Brain microvascular endothelial cell (primary cell): ENCODE data around the gene ZNF264.
"Not testable (repeated sequence)": the region's sequence is repeated elsewhere in the genome, so short reads cannot be mapped to it uniquely, and the experiment has no call there.

Experiments
- DNase-seq: peaks from one replicate; pipeline ENCODE4 v3.0.0-alpha.2; 2020
- H3K27ac ChIP-seq: fragments of 250-450 bp; sonication (Bioruptor Pico); 2 replicates; pipeline ENCODE4 v1.5.1; 2020; ENCODE audit warnings: mild to moderate bottlenecking, moderate library complexity
- H3K27me3 ChIP-seq: fragments of 250-450 bp; sonication (Bioruptor Pico); replicated peaks from 2 replicates; pipeline ENCODE4 v1.5.1; 2020; ENCODE audit warnings: mild to moderate bottlenecking
- H3K36me3 ChIP-seq: fragments of 250-450 bp; sonication (Bioruptor Pico); replicated peaks from 2 replicates; pipeline ENCODE4 v1.5.1; 2020; ENCODE audit warnings: mild to moderate bottlenecking
- H3K4me3 ChIP-seq: 2 replicates; pipeline ENCODE4 v1.5.1; 2011; ENCODE audit warnings: low read depth, mild to moderate bottlenecking, control low read depth, low read length, moderate library complexity
- in situ Hi-C: cut with HindIII; loops from 2 replicates; pipeline ENCODE4 v1.10.0; 2017; ENCODE audit warnings: low sequenced_read_pairs, low pct_ligation_motif_present
- TF ChIP-seq, protein P1 (sequence below): IDR thresholded peaks from 2 replicates; pipeline ENCODE4 v1.5.1; 2011; ENCODE audit warnings: low read depth, mild to moderate bottlenecking, moderate library complexity, low read length, control low read depth, inconsistent platforms; ENCODE audit errors: missing control alignments

Gene ZNF264

DNA sequence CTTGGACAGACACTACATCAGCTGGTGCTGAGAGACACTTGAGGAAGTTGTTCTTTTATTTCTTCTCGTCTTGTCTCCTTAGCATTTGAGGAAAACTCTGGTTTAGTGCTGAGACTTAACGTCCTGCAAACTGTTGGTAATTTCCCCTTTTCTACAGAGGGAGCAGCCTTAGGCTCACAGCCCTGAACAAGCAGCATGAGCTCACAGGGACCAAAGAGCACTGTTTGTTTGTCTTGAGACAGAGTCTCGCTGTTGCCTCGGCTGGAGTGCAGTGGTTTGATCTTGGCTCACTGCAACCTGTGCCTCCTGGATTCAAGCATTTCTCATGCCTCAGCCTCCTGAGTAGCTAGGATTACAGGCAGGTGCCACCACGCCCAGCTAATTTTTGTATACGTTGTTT is 54.7 kb downstream of the ZNF264 start:
- Histone ChIP-seq H3K27ac (no peak overlapping the region), H3K27me3 (no peaks in the 10 kb centered on the region), H3K36me3 (peaks cover 43% of the 10 kb centered on the region), H3K4me3 (no peak overlapping the region)
- TF ChIP-seq, protein P1, sequence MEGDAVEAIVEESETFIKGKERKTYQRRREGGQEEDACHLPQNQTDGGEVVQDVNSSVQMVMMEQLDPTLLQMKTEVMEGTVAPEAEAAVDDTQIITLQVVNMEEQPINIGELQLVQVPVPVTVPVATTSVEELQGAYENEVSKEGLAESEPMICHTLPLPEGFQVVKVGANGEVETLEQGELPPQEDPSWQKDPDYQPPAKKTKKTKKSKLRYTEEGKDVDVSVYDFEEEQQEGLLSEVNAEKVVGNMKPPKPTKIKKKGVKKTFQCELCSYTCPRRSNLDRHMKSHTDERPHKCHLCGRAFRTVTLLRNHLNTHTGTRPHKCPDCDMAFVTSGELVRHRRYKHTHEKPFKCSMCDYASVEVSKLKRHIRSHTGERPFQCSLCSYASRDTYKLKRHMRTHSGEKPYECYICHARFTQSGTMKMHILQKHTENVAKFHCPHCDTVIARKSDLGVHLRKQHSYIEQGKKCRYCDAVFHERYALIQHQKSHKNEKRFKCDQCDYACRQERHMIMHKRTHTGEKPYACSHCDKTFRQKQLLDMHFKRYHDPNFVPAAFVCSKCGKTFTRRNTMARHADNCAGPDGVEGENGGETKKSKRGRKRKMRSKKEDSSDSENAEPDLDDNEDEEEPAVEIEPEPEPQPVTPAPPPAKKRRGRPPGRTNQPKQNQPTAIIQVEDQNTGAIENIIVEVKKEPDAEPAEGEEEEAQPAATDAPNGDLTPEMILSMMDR = no peak
- no peak for DNase-seq
- in situ Hi-C loops = no loop called here

GRCh38 chr19:57248646-57249045 is 57.3 kb downstream of the ZNF264 start:
- TF ChIP-seq, protein P1 = no peak
- peaks cover 63% of the 10 kb centered on the region for H3K36me3 ChIP-seq
- in situ Hi-C loops = no loop called here
- no peak overlapping the region for H3K27ac ChIP-seq
- no peak overlapping the region for H3K4me3 ChIP-seq
- no peaks in the 10 kb centered on the region for H3K27me3 ChIP-seq
- no peak for DNase-seq

DNA sequence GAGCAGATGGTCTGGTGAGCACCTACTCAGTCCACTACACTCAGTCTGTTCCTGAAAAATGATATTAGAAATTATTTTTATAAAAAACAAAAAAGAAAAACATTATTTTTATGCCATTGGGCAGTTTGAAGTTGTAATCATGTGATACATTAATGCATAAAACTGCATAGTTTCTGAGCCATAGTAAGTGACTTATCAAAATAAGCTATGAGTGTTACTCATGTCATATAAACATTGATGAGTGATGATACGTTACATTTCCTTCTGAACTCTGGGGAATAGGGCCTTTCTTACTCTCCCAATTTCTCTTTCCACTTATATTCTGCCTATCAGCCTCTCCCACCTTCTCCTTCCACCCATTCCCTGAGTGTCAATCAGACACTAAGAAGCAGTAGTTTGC is 58.0 kb downstream of the ZNF264 start:
- Histone ChIP-seq H3K27me3 (no peaks in the 10 kb centered on the region), H3K4me3 (no peak overlapping the region), H3K27ac (no peak overlapping the region), H3K36me3 (peaks cover 66% of the 10 kb centered on the region)
- in situ Hi-C loops = no loop called here
- no peak for DNase-seq
- TF ChIP-seq, protein P1 = no peak

DNA sequence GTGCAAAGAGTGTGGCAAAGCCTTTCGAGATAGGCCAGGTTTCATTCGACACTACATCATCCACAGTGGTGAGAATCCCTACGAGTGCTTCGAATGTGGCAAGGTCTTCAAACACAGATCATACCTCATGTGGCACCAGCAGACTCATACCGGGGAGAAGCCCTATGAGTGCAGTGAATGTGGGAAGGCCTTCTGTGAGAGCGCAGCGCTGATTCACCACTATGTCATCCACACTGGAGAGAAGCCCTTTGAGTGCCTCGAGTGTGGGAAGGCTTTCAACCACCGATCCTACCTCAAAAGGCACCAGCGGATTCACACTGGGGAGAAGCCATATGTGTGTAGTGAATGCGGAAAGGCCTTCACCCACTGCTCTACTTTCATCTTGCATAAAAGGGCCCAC is 62.5 kb downstream of the ZNF264 start:
- in situ Hi-C loops, H3K27ac ChIP-seq, H3K27me3 ChIP-seq, H3K4me3 ChIP-seq: not testable (repeated sequence)
- peaks cover 51% of the 10 kb centered on the region for H3K36me3 ChIP-seq
- DNase-seq = peak; percentile 32

DNA sequence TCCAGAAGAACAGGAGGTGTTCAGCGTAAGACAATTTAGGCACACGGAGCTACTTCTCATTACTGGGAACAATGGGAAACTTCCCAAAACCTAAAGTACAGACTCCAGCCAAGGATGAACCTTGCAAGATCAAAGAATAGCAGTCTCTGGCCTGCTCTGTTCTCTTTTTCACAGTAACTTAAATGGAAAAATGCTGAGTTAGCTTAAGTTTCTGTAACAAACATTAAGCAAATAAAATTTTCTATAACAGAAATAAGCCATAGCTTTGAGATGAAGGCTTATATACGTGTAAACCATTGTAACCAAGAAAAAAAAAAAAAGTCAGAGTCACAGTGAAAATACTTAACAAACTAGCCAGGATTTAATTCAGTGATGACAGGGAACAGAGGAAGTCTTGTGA is 70.7 kb downstream of the ZNF264 start:
- TF ChIP-seq, protein P1 = no peak
- Histone ChIP-seq H3K27ac (no peak overlapping the region), H3K4me3 (no peak overlapping the region), H3K27me3 (no peaks in the 10 kb centered on the region), H3K36me3 (peaks cover 13% of the 10 kb centered on the region)
- in situ Hi-C loops = no loop called here
- DNase-seq = no peak

- Histone ChIP-seq H3K27me3 (no peaks in the 10 kb centered on the region), H3K27ac (no peak overlapping the region), H3K36me3 (peaks cover 13% of the 10 kb centered on the region), H3K4me3 (no peak overlapping the region)
- in situ Hi-C loops = no loop called here
- TF ChIP-seq, protein P1 = no peak
- no peak for DNase-seq
Measured at GRCh38 chr19:57263244-57263741, 72.0 kb downstream of the ZNF264 start.
